Lower leg skin (tissue), 3 donors: Measurements from ENCODE around the gene VPS39.

Experiments
- POLR2A ChIP-seq, 2 donors: fragments of 450-650 bp; IDR thresholded peaks; one replicate each; pipeline ENCODE4 v1.6.1; 2016 to 2017; ENCODE audit warnings: antibody characterized with exemption in 2 of 2, mild to moderate bottlenecking in 1 of 2, moderate library complexity in 1 of 2
- TF ChIP-seq, protein P1 (sequence below), 3 donors: fragments of 450-650 bp; IDR thresholded peaks; one replicate each; pipeline ENCODE4 v1.5.1; 2016; ENCODE audit warnings: antibody characterized with exemption in 3 of 3, mild to moderate bottlenecking in 3 of 3, moderate library complexity in 2 of 3

DNA sequence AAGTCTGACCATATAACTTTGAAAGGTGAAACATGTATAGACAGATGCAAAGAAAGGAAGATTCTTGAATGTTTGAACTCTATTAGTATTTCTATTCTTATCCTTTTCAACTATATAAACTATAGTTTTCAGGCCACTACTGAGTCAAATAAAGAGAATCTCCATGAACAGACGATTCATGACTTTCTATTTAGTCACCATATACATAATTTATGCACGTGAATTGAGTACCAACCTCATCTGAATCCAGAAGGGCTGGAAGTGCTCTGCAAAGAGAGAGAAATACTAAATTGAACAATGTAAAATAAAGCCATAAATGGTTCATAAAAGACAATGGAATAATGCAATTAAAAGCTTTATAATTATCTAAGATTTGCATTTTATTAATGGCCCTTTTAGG is 9.5 kb upstream of the VPS39 start:
- TF ChIP-seq, protein P1, sequence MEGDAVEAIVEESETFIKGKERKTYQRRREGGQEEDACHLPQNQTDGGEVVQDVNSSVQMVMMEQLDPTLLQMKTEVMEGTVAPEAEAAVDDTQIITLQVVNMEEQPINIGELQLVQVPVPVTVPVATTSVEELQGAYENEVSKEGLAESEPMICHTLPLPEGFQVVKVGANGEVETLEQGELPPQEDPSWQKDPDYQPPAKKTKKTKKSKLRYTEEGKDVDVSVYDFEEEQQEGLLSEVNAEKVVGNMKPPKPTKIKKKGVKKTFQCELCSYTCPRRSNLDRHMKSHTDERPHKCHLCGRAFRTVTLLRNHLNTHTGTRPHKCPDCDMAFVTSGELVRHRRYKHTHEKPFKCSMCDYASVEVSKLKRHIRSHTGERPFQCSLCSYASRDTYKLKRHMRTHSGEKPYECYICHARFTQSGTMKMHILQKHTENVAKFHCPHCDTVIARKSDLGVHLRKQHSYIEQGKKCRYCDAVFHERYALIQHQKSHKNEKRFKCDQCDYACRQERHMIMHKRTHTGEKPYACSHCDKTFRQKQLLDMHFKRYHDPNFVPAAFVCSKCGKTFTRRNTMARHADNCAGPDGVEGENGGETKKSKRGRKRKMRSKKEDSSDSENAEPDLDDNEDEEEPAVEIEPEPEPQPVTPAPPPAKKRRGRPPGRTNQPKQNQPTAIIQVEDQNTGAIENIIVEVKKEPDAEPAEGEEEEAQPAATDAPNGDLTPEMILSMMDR (IDR thresholded peaks at IDR 0.05) = no peak
- TF ChIP-seq POLR2A (IDR thresholded peaks at IDR 0.05) = no peak
